H9 (cell line): ENCODE measurements around the gene CCKAR. TPM values are rescaled to one million over a fixed set of nuclear protein-coding genes. Genes with fewer than 3 reads are reported as not detected.

Source experiments
- DNase-seq: peaks from one replicate; pipeline ENCODE4 v3.0.0-alpha.2; 2017
- H2AFZ ChIP-seq: one replicate; pipeline ENCODE4 v1.6.1; 2013; ENCODE audit warnings: mild to moderate bottlenecking, low read length, control low read depth, moderate library complexity
- H2AK5ac ChIP-seq: 2 replicates; pipeline ENCODE4 v1.6.1; 2013; ENCODE audit warnings: low read length, control low read depth, mixed read lengths; ENCODE audit not compliant: insufficient read length
- H2BK120ac ChIP-seq: one replicate; pipeline ENCODE4 v1.6.1; 2013; ENCODE audit warnings: low read depth, mild to moderate bottlenecking, low read length, control low read depth, inconsistent platforms; ENCODE audit not compliant: poor library complexity, severe bottlenecking
- H2BK12ac ChIP-seq: 2 replicates; pipeline ENCODE4 v1.6.1; 2013; ENCODE audit warnings: low read length, control low read depth, mixed read lengths, low read depth; ENCODE audit not compliant: insufficient read length
- H2BK15ac ChIP-seq: 2 replicates; pipeline ENCODE4 v1.6.1; 2013; ENCODE audit warnings: low read depth, low read length, control low read depth
- H2BK20ac ChIP-seq: one replicate; pipeline ENCODE4 v1.6.1; 2013; ENCODE audit warnings: low read depth, mild to moderate bottlenecking, low read length, control low read depth, inconsistent platforms; ENCODE audit not compliant: poor library complexity, severe bottlenecking
- H2BK5ac ChIP-seq: 2 replicates; pipeline ENCODE4 v1.6.1; 2013; ENCODE audit warnings: low read length, control low read depth, mixed read lengths; ENCODE audit not compliant: insufficient read length
- H3K14ac ChIP-seq: 2 replicates; pipeline ENCODE4 v1.6.1; 2013; ENCODE audit warnings: low read length, control low read depth; ENCODE audit not compliant: insufficient read depth
- H3K18ac ChIP-seq: 2 replicates; pipeline ENCODE4 v1.6.1; 2013; ENCODE audit warnings: low read depth, mild to moderate bottlenecking, mixed read lengths, low read length, control low read depth; ENCODE audit not compliant: insufficient read length
- H3K23ac ChIP-seq: 2 replicates; pipeline ENCODE4 v1.6.1; 2013; ENCODE audit warnings: low read length, control low read depth, mixed read lengths, low read depth; ENCODE audit not compliant: insufficient read length
- H3K23me2 ChIP-seq: 2 replicates; pipeline ENCODE4 v1.6.1; 2013; ENCODE audit warnings: low read depth, mild to moderate bottlenecking, mixed read lengths, low read length, control low read depth; ENCODE audit not compliant: insufficient read length, poor library complexity, severe bottlenecking
- H3K27ac ChIP-seq: 2 replicates; pipeline ENCODE4 v1.5.1; 2013; ENCODE audit warnings: low read length, control low read depth, mixed read lengths, low read depth; ENCODE audit not compliant: insufficient read length
- H3K27me3 ChIP-seq: 2 replicates; pipeline ENCODE4 v1.6.1; 2013; ENCODE audit warnings: low read length, control low read depth, inconsistent platforms; ENCODE audit not compliant: insufficient read depth
- H3K4ac ChIP-seq: 2 replicates; pipeline ENCODE4 v1.6.1; 2013; ENCODE audit warnings: low read depth, mild to moderate bottlenecking, control low read depth, inconsistent platforms, low read length, moderate library complexity
- H3K4me1 ChIP-seq: 2 replicates; pipeline ENCODE4 v1.6.1; 2013; ENCODE audit warnings: low read length, control low read depth, inconsistent platforms; ENCODE audit not compliant: insufficient read depth
- H3K4me2 ChIP-seq: 2 replicates; pipeline ENCODE4 v1.6.1; 2013; ENCODE audit warnings: low read length, control low read depth, mixed read lengths; ENCODE audit not compliant: insufficient read length, insufficient read depth
- H3K56ac ChIP-seq: 2 replicates; pipeline ENCODE4 v1.6.1; 2013; ENCODE audit warnings: low read depth, mild to moderate bottlenecking, mixed read lengths, low read length, control low read depth; ENCODE audit not compliant: insufficient read length
- H3K79me1 ChIP-seq: 2 replicates; pipeline ENCODE4 v1.6.1; 2013; ENCODE audit warnings: low read depth, mild to moderate bottlenecking, moderate library complexity, low read length, control low read depth, inconsistent platforms; ENCODE audit not compliant: insufficient read depth, poor library complexity, severe bottlenecking
- H3K79me2 ChIP-seq: 2 replicates; pipeline ENCODE4 v1.6.1; 2013; ENCODE audit warnings: low read length, control low read depth, inconsistent platforms; ENCODE audit not compliant: insufficient read depth
- H3K9ac ChIP-seq: 2 replicates; pipeline ENCODE4 v1.6.1; 2013; ENCODE audit warnings: low read length, control low read depth, mixed read lengths; ENCODE audit not compliant: insufficient read length; ENCODE audit errors: extremely low read depth
- H3K9me3 ChIP-seq: one replicate; pipeline ENCODE4 v1.6.1; 2013; ENCODE audit warnings: low read depth, low read length, inconsistent platforms; ENCODE audit not compliant: control insufficient read depth
- H3T11ph ChIP-seq: one replicate; pipeline ENCODE4 v1.6.1; 2013; ENCODE audit warnings: mild to moderate bottlenecking, low read length, control low read depth, inconsistent platforms
- H4K20me1 ChIP-seq: one replicate; pipeline ENCODE4 v1.6.1; 2013; ENCODE audit not compliant: control insufficient read depth, insufficient read length, insufficient read depth
- H4K5ac ChIP-seq: 2 replicates; pipeline ENCODE4 v1.6.1; 2013; ENCODE audit warnings: low read depth, mild to moderate bottlenecking, mixed read lengths, low read length, control low read depth; ENCODE audit not compliant: insufficient read length
- H4K8ac ChIP-seq: replicated peaks from 2 replicates; pipeline ENCODE4 v1.6.1; 2013; ENCODE audit warnings: low read length, control low read depth, mixed read lengths, low read depth; ENCODE audit not compliant: insufficient read length
- H4K91ac ChIP-seq: 2 replicates; pipeline ENCODE4 v1.6.1; 2013; ENCODE audit warnings: low read depth, mild to moderate bottlenecking, moderate library complexity, mixed read lengths, low read length, control low read depth; ENCODE audit not compliant: insufficient read length
- H3K27ac Mint-ChIP-seq, 3 experiments: 2 replicates in 2 of 3; 3 replicates in 1 of 3; pipeline ENCODE4 v1.8.0; 2020 to 2021; ENCODE audit warnings: mixed read lengths in 3 of 3, mild to moderate bottlenecking in 1 of 3, moderate library complexity in 1 of 3
- H3K27me3 Mint-ChIP-seq: 2 replicates; pipeline ENCODE4 v1.8.0; 2021; ENCODE audit warnings: low read depth, mild to moderate bottlenecking, moderate library complexity, mixed read lengths
- H3K36me3 Mint-ChIP-seq, 3 experiments: 2 replicates in 2 of 3; 3 replicates in 1 of 3; pipeline ENCODE4 v1.8.0; 2020 to 2021; ENCODE audit warnings: low read depth in 3 of 3, mixed read lengths in 3 of 3; ENCODE audit not compliant: insufficient read depth in 1 of 3
- H3K4me1 Mint-ChIP-seq, 2 experiments: 2 replicates each; pipeline ENCODE4 v1.8.0; 2020; ENCODE audit warnings: mixed read lengths in 2 of 2
- H3K4me3 Mint-ChIP-seq, 2 experiments: 2 replicates in 1 of 2; 3 replicates in 1 of 2; pipeline ENCODE4 v1.8.0; 2020 to 2021; ENCODE audit warnings: mild to moderate bottlenecking in 2 of 2, mixed read lengths in 2 of 2, moderate library complexity in 1 of 2
- H3K9me3 Mint-ChIP-seq, 2 experiments: 2 replicates in 1 of 2; 3 replicates in 1 of 2; pipeline ENCODE4 v1.8.0; 2020; ENCODE audit warnings: mild to moderate bottlenecking in 2 of 2, mixed read lengths in 2 of 2, moderate library complexity in 1 of 2
- WGBS: extraction: QIAGEN DNeasy Blood & Tissue Kit; methylation state at CpG from one replicate; pipeline ENCODE4 v1.1.7; 2013; ENCODE audit warnings: missing lambda C conversion rate, low lambda C conversion rate, mixed read lengths; ENCODE audit not compliant: insufficient read length; ENCODE audit errors: extremely low coverage; 5-methylcytosine and 5-hydroxymethylcytosine counted together
- total RNA-seq: library from RNA; stranded (reverse); gene quantifications from 2 replicates; pipeline ENCODE4 v1.2.1, GENCODE V29; 2021
- TF ChIP-seq, protein P1 (sequence below): fragments of 200-600 bp; sonication (generic); conservative IDR thresholded peaks from 3 replicates; pipeline ENCODE4 v1.8.0; 2021; ENCODE audit warnings: antibody characterized with exemption, mild to moderate bottlenecking

The CCKAR gene
- total RNA-seq, 1 experiment from 2014 or later: not detected

DNA sequence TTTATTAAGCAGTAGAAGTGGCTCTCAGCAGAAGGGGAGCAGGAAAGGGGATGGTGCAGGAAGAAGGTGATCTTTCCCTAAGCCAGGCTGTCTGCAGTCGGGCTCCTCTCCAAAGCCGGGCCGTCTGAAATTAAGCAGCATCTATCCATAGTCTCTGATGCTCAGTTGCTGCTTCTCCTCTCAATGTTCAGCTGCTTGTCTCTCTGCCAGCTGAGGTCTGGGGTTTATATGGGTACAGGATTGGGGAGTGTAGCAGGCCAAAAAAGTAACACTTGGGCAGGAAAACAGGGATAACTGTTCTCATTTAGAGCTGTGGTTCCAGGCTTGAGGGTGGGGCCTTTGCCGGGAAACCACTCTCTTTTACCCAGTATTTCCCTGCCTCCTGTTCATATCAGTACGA, 39.2 kb upstream of the CCKAR start:
- Histone ChIP-seq H3K4me2 (no peak overlapping the region), H2AFZ (peak overlapping the region; percentile 23), H3K23ac (no peak overlapping the region), H3K4me1 (no peaks in the 10 kb centered on the region; the same call in 1 of the 2 replicates), H2AK5ac (no peak overlapping the region), H4K91ac (no peak overlapping the region), H4K8ac (no peak overlapping the region), H3T11ph (no peak overlapping the region), H2BK20ac (no peak overlapping the region), H3K4ac (no peak overlapping the region), H3K79me2 (no peaks in the 10 kb centered on the region), H3K27ac (no peak overlapping the region), H2BK120ac (no peak overlapping the region), H3K79me1 (no peaks in the 10 kb centered on the region), H4K5ac (no peak overlapping the region), H2BK15ac (no peak overlapping the region), H3K27me3 (no peaks in the 10 kb centered on the region), H3K9ac (no peak overlapping the region), H3K23me2 (no peaks in the 10 kb centered on the region), H3K56ac (no peak overlapping the region), H3K9me3 (no peaks in the 10 kb centered on the region), H2BK12ac (no peak overlapping the region), H3K18ac (no peak overlapping the region), H4K20me1 (no peaks in the 10 kb centered on the region), H3K14ac (no peak overlapping the region), H2BK5ac (no peak overlapping the region)
- Mint-ChIP-seq H3K27me3 (peaks cover 2% of the 10 kb centered on the region), H3K27ac (no peak overlapping the region; a peak in 1 of 7 replicates), H3K4me3 (no peak overlapping the region), H3K9me3 (no peaks in the 10 kb centered on the region; a peak in 1 of 5 replicates), H3K4me1 (peaks cover 25 to 29% of the 10 kb centered on the region in 2 experiments), H3K36me3 (no peaks in the 10 kb centered on the region)
- TF ChIP-seq, protein P1, sequence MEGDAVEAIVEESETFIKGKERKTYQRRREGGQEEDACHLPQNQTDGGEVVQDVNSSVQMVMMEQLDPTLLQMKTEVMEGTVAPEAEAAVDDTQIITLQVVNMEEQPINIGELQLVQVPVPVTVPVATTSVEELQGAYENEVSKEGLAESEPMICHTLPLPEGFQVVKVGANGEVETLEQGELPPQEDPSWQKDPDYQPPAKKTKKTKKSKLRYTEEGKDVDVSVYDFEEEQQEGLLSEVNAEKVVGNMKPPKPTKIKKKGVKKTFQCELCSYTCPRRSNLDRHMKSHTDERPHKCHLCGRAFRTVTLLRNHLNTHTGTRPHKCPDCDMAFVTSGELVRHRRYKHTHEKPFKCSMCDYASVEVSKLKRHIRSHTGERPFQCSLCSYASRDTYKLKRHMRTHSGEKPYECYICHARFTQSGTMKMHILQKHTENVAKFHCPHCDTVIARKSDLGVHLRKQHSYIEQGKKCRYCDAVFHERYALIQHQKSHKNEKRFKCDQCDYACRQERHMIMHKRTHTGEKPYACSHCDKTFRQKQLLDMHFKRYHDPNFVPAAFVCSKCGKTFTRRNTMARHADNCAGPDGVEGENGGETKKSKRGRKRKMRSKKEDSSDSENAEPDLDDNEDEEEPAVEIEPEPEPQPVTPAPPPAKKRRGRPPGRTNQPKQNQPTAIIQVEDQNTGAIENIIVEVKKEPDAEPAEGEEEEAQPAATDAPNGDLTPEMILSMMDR: no peak
- WGBS: no CpG with 5 or more reads among the region's 5 CpGs
- DNase-seq: no peak
